HepG2 (cell line): ENCODE measurements around the gene RABGGTB.
"Not testable (repeated sequence)": the region's sequence is repeated elsewhere in the genome, so short reads cannot be mapped to it uniquely, and the experiment has no call there.

Experiments
- BRCA1 ChIP-seq: sonication (generic); formaldehyde crosslinking; IDR thresholded peaks from 2 replicates; pipeline ENCODE4 v1.4.0; 2020; ENCODE audit warnings: missing genetic modification reagents
- ETV6 ChIP-seq: sonication (generic); formaldehyde crosslinking; conservative IDR thresholded peaks from 2 replicates; pipeline ENCODE4 v1.4.0; 2020; ENCODE audit warnings: missing genetic modification reagents
- MXI1 ChIP-seq: IDR thresholded peaks from 3 replicates; pipeline ENCODE4 v1.6.1; 2012; ENCODE audit warnings: low read depth, low read length, inconsistent platforms, borderline replicate concordance
- SP5 ChIP-seq: IDR thresholded peaks from 2 replicates; pipeline ENCODE4 v1.6.1; 2016; ENCODE audit warnings: low read depth, borderline replicate concordance
- SPEN ChIP-seq: sonication (generic); formaldehyde crosslinking; IDR thresholded peaks from 2 replicates; pipeline ENCODE4 v1.5.1; 2020; ENCODE audit warnings: low read depth, mild to moderate bottlenecking, missing genetic modification reagents
- ZBTB42 ChIP-seq: sonication (generic); formaldehyde crosslinking; IDR thresholded peaks from 2 replicates; pipeline ENCODE4 v1.5.0; 2020; ENCODE audit warnings: mild to moderate bottlenecking, missing genetic modification reagents
- ZC3H13 ChIP-seq: sonication (generic); formaldehyde crosslinking; IDR thresholded peaks from 2 replicates; pipeline ENCODE4 v1.8.1; 2023; ENCODE audit warnings: mild to moderate bottlenecking, missing genetic modification reagents, moderate library complexity
- ZNF337 ChIP-seq: sonication (generic); formaldehyde crosslinking; IDR thresholded peaks from 2 replicates; pipeline ENCODE4 v1.5.1; 2020; ENCODE audit warnings: missing genetic modification reagents, low read depth, mild to moderate bottlenecking, borderline replicate concordance
- ZNF33A ChIP-seq: sonication (generic); formaldehyde crosslinking; IDR thresholded peaks from 2 replicates; pipeline ENCODE4 v1.5.1; 2020; ENCODE audit warnings: missing genetic modification reagents, mild to moderate bottlenecking, moderate library complexity, borderline replicate concordance
- TF ChIP-seq, protein P1 (sequence below): sonication (generic); formaldehyde crosslinking; IDR thresholded peaks from 2 replicates; pipeline ENCODE4 v1.5.0; 2020; ENCODE audit warnings: missing genetic modification reagents
- TF ChIP-seq, protein P2 (sequence below): sonication (generic); formaldehyde crosslinking; IDR thresholded peaks from 2 replicates; pipeline ENCODE4 v1.5.1; 2020; ENCODE audit warnings: mild to moderate bottlenecking, missing genetic modification reagents, moderate library complexity

DNA sequence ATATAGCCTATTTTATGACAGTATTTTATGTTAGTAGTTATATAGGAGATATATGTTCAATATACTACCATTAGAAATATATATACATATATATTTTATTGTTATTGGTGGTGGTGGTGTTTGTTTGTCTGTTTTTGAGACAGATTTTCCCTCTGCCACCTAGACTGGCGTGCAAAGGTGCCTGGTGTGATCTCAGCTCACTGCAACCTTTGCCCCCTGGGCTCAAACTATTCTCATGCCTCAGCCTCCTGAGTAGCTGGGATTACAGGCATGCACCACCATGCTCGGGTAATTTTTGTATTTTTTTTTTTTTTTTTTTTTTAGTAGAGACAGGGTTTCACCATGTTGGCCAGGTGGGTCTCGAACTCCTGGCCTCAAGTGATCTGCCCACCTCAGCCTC is 24.1 kb downstream of the RABGGTB start:
- TF ChIP-seq ZNF337 (CRISPR knock-in tag); ETV6 (CRISPR knock-in tag); ZBTB42 (CRISPR knock-in tag); MXI1; BRCA1 (CRISPR knock-in tag); SPEN; SP5; ZC3H13; ZNF33A (CRISPR knock-in tag): not testable (repeated sequence)
- TF ChIP-seq, protein P1, sequence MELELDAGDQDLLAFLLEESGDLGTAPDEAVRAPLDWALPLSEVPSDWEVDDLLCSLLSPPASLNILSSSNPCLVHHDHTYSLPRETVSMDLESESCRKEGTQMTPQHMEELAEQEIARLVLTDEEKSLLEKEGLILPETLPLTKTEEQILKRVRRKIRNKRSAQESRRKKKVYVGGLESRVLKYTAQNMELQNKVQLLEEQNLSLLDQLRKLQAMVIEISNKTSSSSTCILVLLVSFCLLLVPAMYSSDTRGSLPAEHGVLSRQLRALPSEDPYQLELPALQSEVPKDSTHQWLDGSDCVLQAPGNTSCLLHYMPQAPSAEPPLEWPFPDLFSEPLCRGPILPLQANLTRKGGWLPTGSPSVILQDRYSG (CRISPR knock-in tag) = not testable (repeated sequence)
- TF ChIP-seq, protein P2, sequence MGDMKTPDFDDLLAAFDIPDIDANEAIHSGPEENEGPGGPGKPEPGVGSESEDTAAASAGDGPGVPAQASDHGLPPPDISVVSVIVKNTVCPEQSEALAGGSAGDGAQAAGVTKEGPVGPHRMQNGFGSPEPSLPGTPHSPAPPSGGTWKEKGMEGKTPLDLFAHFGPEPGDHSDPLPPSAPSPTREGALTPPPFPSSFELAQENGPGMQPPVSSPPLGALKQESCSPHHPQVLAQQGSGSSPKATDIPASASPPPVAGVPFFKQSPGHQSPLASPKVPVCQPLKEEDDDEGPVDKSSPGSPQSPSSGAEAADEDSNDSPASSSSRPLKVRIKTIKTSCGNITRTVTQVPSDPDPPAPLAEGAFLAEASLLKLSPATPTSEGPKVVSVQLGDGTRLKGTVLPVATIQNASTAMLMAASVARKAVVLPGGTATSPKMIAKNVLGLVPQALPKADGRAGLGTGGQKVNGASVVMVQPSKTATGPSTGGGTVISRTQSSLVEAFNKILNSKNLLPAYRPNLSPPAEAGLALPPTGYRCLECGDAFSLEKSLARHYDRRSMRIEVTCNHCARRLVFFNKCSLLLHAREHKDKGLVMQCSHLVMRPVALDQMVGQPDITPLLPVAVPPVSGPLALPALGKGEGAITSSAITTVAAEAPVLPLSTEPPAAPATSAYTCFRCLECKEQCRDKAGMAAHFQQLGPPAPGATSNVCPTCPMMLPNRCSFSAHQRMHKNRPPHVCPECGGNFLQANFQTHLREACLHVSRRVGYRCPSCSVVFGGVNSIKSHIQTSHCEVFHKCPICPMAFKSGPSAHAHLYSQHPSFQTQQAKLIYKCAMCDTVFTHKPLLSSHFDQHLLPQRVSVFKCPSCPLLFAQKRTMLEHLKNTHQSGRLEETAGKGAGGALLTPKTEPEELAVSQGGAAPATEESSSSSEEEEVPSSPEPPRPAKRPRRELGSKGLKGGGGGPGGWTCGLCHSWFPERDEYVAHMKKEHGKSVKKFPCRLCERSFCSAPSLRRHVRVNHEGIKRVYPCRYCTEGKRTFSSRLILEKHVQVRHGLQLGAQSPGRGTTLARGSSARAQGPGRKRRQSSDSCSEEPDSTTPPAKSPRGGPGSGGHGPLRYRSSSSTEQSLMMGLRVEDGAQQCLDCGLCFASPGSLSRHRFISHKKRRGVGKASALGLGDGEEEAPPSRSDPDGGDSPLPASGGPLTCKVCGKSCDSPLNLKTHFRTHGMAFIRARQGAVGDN (CRISPR knock-in tag) = not testable (repeated sequence)
